ENCODE data around the gene TFB1M. TPM values are rescaled to one million over a fixed set of nuclear protein-coding genes. Genes with fewer than 3 reads are reported as not detected.

The TFB1M gene
- total RNA-seq, 4 donors from 2014 or later: 6.7 to 20.3 (median 14.9) TPM

DNA sequence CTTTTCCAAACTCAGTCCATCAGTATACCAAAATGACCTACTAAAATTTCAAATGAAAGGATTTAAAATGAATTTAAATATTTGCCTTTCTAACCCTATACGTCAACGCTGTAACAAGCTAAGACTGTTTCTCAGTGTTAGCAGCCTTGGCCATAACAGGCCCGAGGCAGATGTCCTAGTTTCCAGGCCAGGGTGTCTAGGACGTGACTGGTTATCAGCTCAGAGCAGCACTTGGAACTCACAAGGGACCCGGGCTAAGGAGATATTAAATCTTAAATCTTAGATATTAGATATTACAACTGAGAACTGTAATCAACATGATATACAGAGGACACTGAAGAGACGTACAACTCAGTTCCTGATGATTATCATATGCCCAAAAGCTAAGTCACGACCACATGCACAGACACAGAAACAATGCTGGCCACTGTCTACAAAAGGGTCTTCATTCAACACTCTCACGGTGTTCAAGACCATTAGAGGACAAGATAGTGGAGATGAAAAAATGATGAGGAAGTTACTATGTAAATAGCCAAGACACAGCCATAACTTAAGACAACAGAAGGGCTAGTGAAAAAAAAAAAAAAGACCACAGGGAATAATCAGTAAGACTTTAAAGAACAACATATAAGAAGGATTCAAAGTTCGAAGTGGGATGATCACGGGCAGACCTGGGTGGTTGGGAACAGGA lies 50.8 kb downstream of the TFB1M start, which contains the start of gene CLDN20:
TSS of gene CLDN20 (plus strand) at position 641 of the 691 bp plus-strand sequence. CDS start 11,707 bp downstream, outside the sequence.
- Histone ChIP-seq H3K4me3 (no peak within 1 kb of the TSS), H3K9me3 (no peaks in the 10 kb centered on the region), H3K27ac (peak within 1 kb of the TSS; percentile 60), H3K27me3 (no peaks in the 10 kb centered on the region), H3K36me3 (peaks cover 15% of the 10 kb centered on the region), H3K4me1 (peaks cover 10% of the 10 kb centered on the region)
- no peak for DNase-seq (ENCODE audit: low spot score in 2 of 2)
- TF ChIP-seq, protein P1, sequence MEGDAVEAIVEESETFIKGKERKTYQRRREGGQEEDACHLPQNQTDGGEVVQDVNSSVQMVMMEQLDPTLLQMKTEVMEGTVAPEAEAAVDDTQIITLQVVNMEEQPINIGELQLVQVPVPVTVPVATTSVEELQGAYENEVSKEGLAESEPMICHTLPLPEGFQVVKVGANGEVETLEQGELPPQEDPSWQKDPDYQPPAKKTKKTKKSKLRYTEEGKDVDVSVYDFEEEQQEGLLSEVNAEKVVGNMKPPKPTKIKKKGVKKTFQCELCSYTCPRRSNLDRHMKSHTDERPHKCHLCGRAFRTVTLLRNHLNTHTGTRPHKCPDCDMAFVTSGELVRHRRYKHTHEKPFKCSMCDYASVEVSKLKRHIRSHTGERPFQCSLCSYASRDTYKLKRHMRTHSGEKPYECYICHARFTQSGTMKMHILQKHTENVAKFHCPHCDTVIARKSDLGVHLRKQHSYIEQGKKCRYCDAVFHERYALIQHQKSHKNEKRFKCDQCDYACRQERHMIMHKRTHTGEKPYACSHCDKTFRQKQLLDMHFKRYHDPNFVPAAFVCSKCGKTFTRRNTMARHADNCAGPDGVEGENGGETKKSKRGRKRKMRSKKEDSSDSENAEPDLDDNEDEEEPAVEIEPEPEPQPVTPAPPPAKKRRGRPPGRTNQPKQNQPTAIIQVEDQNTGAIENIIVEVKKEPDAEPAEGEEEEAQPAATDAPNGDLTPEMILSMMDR (IDR thresholded peaks at IDR 0.05): no peak
- TF ChIP-seq POLR2A (IDR thresholded peaks at IDR 0.05) (no peak), POLR2AphosphoS5 (IDR thresholded peaks at IDR 0.05) (no peak), EP300 (IDR thresholded peaks at IDR 0.05) (no peak)
- 88% methylated on average over 10 of the region's 10 CpGs for WGBS

DNA sequence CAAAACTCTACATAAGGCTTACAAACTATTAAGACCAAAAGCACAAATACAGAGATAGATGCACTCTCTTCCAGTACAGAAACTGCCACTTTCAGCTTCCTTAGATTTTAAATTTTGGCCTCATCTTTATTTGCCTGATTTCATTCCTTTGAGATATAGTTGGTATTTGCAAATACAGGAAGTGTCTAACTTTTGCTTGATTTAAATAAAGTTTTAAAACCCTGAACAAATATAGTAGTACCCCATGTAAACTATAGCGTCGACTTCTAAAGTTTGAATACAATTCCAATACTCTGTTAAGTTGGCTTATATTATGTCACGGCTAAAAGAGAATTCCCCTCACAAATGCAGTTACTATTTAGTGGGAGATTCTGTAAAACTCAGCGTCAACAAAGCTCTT lies 51.6 kb downstream of the TFB1M start:
- H3K27ac ChIP-seq: no peak overlapping the region

DNA sequence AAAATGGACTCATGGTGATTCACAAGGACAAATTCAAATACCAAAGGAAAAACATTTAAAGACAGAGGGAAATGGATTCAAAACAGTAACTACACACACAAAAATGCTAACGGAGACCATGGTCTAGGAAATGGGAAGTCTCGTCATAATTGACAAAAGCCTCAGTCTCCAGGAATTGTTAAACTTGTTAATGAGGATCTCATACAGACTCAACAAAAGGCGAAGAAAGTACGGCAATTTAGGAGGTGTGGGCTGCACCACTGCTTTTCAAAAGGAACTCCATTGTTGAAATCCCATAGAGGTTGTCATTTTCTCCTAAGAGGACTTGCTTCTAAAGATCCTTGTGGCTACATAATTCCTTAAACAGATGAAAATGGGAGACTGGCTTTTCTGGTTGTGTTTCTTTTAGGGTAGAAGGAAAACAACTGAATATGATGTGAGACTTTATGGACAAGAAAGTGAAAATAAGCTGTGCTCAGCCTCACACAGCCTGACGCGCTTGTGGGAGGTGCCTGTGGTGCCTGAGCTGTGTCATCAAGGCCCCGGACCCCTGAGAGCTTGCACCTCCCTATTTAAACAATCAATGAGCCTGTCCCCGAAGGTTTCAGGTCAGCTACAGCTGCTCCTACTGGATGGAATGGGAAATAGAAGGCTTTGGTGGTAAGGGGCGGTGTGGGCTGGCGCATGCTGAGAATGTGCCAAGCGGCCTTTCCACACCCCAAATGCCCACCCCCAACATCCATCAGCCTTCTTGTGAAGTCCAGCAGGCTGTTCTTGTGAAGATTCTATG lies 53.0 kb downstream of the TFB1M start:
- no peak for DNase-seq (ENCODE audit: low spot score in 2 of 2)
- no peaks in the 10 kb centered on the region for H3K27me3 ChIP-seq
- no peaks in the 10 kb centered on the region for H3K9me3 ChIP-seq
- 87% methylated on average over 11 of the region's 11 CpGs for WGBS
- H3K4me3 ChIP-seq: no peak overlapping the region
- TF ChIP-seq, protein P1 (IDR thresholded peaks at IDR 0.05): no peak
- TF ChIP-seq POLR2A (IDR thresholded peaks at IDR 0.05) (no peak), POLR2AphosphoS5 (IDR thresholded peaks at IDR 0.05) (no peak), EP300 (IDR thresholded peaks at IDR 0.05) (no peak)
- H3K27ac ChIP-seq: no peak overlapping the region
- H3K36me3 ChIP-seq: peaks cover 35% of the 10 kb centered on the region
- H3K4me1 ChIP-seq: peaks cover 10% of the 10 kb centered on the region

More for the DNA sequence above, 51.6 kb downstream of the TFB1M start:
- H3K27me3 ChIP-seq: no peaks in the 10 kb centered on the region
- TF ChIP-seq POLR2AphosphoS5 (IDR thresholded peaks at IDR 0.05) (no peak), EP300 (IDR thresholded peaks at IDR 0.05) (no peak), POLR2A (IDR thresholded peaks at IDR 0.05) (no peak)
- TF ChIP-seq, protein P1 (IDR thresholded peaks at IDR 0.05): no peak
- DNase-seq (ENCODE audit: low spot score in 2 of 2): no peak
- WGBS: 97% methylated on average over 4 of the region's 4 CpGs
- H3K36me3 ChIP-seq: peaks cover 24% of the 10 kb centered on the region
- no peak overlapping the region for H3K4me3 ChIP-seq
- H3K4me1 ChIP-seq: peaks cover 10% of the 10 kb centered on the region
- H3K9me3 ChIP-seq: no peaks in the 10 kb centered on the region

DNA sequence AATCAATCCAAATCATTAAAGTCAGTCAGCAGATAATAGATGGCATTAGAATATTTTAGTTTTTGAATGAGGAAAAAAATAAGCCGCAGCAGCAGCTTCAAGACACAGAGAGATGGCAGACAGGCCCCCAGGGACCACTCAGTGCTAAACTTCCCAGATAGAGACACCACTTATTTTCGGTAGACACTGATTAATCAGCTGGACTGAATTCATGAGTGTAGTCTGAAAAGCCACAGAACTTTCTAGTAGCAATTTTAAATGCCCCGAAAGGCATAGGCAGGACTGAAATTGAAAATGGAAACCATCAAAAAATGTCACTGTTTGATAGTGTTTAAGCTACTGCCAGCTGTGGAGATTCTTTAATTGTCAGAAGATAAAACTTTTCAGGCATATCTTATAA lies 53.6 kb downstream of the TFB1M start:
- WGBS: 52% methylated on average over 3 of the region's 3 CpGs
- H3K9me3 ChIP-seq: no peaks in the 10 kb centered on the region
- H3K4me3 ChIP-seq: no peak overlapping the region
- peaks cover 37% of the 10 kb centered on the region for H3K36me3 ChIP-seq
- no peak overlapping the region for H3K27ac ChIP-seq
- no peak for DNase-seq (ENCODE audit: low spot score in 2 of 2)
- H3K27me3 ChIP-seq: no peaks in the 10 kb centered on the region
- peaks cover 10% of the 10 kb centered on the region for H3K4me1 ChIP-seq
- TF ChIP-seq, protein P1 (IDR thresholded peaks at IDR 0.05): no peak

DNA sequence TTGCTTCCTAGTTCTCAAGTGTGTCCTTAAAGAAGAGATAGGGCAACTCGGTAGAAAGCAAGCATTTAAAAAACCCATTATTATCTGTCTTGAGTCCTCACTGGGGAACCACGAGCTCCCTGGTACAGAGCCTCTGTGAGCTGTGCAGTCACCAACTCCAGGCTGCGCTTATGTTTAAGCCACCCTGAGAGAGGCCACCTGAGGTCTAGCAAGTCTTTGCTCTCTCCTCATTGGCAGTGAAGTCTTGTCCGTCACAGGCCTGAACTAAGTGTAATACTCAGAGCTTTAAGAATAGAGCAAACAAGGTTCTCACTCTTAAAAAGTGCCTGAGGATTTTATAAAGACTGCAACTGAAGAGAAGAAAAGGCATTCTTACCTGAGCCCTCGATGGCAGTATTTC lies 54.4 kb downstream of the TFB1M start:
- WGBS: 96% methylated on average over 5 of the region's 5 CpGs
- no peak for DNase-seq (ENCODE audit: low spot score in 2 of 2)
- peaks cover 40% of the 10 kb centered on the region for H3K36me3 ChIP-seq

More for the DNA sequence above, 54.4 kb downstream of the TFB1M start:
- H3K27me3 ChIP-seq: no peaks in the 10 kb centered on the region
- TF ChIP-seq POLR2AphosphoS5 (IDR thresholded peaks at IDR 0.05) (no peak), POLR2A (IDR thresholded peaks at IDR 0.05) (no peak), EP300 (IDR thresholded peaks at IDR 0.05) (no peak)
- TF ChIP-seq, protein P1 (IDR thresholded peaks at IDR 0.05): no peak
- H3K4me3 ChIP-seq: no peak overlapping the region
- peaks cover 7% of the 10 kb centered on the region for H3K4me1 ChIP-seq
- no peaks in the 10 kb centered on the region for H3K9me3 ChIP-seq
- H3K27ac ChIP-seq: no peak overlapping the region

All from suprapubic skin (tissue), 4 donors.